Nucleus accumbens (tissue), 56 donors: ENCODE measurements around the gene KNL1.
A peak's percentile ranks its signal among the peaks of the same experiment; 100 is the strongest.

Experiments used
- DNase-seq, 56 donors: peaks; one replicate each; lab custom pipeline; 2025; lab: John Stamatoyannopoulos, UW

The KNL1 gene

GRCh38 chr15:40582726-40583246, 11.3 kb upstream of the KNL1 start:
- DNase-seq, result peak in 9 of 56 donors; percentile 3 to 23 (median 8)

- peak in 31 of 56 donors; percentile 2 to 61 (median 21) for DNase-seq
Observed at GRCh38 chr15:40584191-40584590, 9.9 kb upstream of the KNL1 start.

- no peak for DNase-seq
Observed at GRCh38 chr15:40590667-40591050, 3.4 kb upstream of the KNL1 start.

DNA sequence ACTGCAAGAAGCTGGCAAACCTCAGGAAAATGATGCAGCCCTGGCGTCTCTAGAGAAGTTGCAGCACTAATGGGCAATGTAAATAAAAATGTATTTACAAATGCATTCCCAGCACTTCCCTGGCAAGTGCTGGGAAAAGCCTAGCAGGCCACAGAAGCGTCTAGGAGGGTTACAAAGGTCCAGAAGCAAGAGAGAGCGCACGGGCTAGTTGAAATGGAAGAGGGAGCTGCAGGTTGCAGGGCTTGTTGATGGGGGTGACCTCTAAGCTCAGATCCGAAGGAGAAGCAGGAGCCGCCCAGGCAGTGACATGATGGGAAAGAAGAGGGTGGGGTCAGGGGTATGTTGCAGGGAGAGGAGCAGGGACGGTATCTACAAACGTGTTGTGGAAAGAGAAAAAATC, 2.7 kb upstream of the KNL1 start:
- DNase-seq, result no peak

DNA sequence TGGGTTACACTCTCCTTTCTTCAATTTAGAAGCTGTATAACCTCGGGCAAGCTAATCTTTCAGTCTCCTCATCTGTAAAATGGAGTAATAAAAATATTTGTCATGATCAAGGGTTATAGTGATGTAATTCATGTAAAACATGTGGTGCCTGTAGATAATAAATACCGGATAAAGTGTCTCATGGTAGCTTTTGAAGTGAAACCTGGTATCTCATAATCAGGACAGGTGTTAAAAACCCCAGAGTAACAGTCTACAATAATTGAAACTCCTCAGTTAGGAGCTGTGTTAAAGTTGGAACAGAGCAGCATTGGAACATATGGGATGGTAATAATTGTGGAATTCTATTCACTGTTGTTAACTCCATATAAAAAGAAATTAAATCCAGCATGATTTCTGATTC, 884 bp upstream of the KNL1 start:
- no peak for DNase-seq

DNA sequence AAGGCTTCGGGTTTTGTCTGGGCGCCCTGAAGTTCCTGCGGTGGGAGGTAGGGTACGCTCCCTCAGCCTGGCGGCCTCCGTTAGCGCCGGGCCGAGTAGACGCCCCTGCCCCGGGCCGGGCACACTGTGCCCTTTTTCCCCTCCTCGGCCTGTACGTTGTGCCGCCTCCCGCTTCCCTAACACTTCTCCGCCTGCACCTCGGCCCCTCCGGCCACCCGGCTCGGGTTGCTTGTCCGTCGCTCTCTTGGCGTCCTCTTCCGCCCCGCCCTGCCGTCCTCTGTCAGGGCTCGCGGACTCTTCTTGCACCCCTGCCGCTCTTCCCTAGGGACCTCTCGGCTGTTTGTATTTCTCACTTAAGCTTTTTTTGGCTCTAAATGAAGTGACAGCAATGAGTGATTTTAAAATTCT, 384 bp downstream of the KNL1 start:
- DNase-seq, result peak in 5 of 56 donors; percentile 19 to 32 (median 25)

GRCh38 chr15:40595219-40595618, 1.2 kb downstream of the KNL1 start:
- no peak for DNase-seq

DNA sequence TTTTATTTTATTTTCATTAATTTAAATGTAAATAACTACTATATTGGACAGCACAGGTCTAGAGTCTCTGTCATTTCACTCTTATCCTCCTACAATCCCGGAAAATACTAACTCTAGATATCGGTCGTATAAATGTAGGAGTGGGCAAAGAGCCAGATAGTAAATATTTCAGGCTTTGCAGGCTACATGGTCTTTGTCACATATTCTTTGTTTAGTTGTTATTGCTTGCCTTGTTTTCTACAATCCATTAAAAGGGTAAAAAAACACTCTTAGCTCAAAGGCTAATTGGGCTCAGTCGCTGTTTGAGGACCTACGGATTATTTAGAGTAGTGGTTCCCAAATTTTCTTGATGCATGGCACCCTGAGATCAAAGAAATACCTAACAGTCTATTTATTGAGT, 1.7 kb downstream of the KNL1 start:
- DNase-seq, result no peak

DNA sequence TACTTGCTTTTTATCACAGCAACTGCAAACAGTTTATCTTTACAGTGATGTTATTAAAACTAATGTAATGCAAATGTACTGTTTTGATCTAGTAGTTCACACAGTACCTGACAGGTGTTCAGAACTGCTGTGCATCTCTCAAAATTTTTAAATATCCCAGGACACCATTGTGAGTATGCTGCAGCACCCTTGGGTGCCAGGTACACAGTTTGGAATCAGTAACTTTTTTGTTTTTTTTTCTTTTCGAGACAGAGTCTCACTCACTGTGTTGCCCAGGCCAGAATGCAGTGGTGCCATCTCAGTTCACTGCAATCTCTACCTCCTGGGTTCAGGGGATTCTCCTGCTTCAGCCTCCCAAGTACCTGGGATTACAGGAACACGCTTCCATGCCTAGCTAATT, 3.0 kb downstream of the KNL1 start:
- no peak for DNase-seq

- no peak for DNase-seq
Observed at GRCh38 chr15:40598126-40598525, 4.1 kb downstream of the KNL1 start.

DNA sequence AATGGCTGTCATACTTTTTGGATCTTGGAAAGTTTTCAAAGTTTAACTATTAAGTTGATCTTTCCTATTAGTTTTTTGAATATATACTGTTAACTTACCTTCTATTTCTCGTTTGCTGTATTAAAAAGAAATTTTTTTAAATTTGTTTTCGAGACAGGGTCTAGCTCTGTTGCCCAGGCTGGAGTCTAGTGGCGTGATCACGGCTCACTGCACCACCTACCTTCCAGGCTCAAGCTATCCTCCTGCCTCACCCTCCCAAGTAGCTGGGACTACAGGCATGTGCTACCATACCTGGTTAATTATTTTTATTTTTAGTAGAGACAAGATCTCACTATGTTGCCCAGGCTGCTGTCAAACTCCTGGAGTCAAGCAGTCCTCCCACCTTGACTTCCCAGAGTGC, 4.6 kb downstream of the KNL1 start:
- DNase-seq, result no peak

GRCh38 chr15:40600956-40601355, 6.9 kb downstream of the KNL1 start:
- no peak for DNase-seq

DNA sequence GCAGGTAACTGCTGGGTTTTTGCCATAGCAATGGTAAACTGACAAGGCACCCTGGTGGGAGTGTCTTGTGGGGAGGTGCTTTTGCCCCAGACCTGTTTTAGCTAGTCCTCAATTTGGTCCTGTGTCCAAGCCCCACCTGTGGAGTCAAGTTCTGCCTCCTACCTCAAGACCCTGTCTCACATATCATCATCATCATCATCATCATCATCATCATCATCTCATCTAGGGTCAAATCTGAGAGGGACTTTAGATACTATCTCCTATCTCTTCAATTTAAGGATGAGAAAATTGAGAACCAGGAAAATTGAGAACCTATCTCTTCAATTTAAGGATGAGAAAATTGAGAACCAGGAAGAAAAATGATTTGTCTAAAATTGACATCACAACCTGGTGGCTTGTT, 9.9 kb downstream of the KNL1 start:
- no peak for DNase-seq

- no peak for DNase-seq
Observed at GRCh38 chr15:40613080-40613479, 19.0 kb downstream of the KNL1 start.

- DNase-seq, result no peak
Observed at GRCh38 chr15:40618023-40618422, 24.0 kb downstream of the KNL1 start.

DNA sequence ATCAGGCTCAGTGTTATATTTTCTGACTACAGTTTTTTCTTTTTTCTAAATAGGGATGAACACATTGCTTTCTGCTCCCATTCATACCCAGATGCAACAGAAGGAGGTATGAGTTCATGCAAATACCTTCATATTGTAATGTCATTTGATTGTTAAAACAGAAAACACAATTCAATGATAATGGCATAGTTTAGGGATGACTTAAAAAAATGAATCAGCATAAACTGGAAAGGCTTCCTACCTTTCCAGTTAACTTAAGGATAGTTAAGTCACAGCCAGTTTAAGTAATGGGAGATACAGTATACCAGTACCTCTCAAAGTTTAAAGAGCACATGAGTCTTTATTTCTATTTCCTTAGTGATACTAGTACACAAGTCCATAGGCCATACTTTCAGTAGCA, 24.9 kb downstream of the KNL1 start:
- DNase-seq, result no peak

DNA sequence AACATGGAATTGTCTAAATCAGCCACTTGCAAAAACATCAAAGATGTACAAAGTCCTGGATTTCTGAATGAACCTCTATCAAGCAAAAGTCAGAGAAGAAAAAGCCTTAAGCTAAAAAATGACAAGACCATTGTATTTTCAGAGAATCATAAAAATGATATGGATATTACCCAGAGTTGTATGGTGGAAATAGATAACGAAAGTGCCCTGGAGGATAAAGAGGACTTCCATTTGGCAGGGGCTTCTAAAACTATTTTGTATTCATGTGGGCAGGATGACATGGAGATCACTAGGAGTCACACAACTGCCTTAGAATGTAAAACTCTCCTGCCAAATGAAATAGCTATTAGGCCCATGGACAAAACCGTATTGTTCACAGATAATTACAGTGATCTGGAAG, 29.3 kb downstream of the KNL1 start:
- no peak for DNase-seq

DNA sequence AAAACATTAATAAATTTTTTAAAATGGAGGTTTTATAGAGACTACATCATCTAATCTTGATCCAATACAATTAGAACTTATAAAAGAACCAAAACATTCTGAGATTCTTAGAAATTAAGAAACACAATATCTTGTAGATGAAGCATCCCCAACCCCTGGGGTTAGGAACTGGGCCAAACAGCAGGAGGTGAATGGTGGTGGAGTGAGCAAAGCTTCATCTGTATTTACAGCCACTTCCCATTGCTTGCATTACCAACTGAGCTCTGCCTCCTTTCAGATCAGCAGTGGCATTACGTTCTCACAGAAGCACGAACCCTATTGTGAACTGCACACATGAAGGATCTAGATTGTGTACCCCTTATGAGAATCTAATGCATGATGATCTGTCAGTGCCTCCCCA, 36.3 kb downstream of the KNL1 start:
- no peak for DNase-seq

DNA sequence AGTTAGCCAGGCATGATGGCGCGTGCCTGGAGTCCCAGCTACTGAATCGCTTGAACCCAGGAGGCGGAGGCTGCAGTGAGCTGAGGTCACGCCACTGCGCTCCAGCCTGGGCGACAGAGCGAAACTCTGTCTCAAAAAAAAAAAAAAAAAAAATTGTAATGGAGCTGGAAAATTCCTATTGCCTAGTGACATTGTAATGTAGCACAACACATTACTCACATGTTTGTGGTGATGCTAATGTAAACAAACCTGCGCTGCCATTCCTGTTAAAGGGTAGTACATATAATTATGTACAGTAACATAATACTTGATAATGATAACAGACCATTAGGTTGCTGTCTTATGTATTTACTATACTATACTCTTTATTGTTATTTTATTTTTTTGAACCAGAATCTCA, 39.1 kb downstream of the KNL1 start:
- DNase-seq, result no peak

DNA sequence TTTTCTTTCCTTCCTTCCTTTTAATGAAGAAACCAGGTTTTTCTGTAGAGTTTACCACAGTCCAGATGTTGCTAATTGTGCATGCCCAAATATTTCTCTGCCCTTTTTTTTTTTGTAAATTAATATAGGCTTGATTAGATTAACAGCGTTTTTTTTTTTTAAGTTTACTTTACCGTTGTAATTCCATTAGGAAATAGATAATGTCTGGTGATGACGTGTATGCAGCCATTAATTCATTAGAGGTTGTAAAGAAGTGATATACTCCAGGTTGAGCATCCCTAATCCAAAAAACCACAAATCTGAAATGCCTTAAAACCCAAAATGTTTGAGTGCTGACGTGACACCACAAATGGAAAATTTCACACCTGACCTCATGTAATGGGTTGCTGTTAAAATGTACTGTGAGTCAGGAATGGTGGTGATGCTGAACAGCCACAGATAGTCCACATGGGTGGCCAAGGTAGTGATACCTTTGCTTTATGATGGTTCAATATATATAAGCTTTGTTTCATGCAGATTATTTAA, 43.2 kb downstream of the KNL1 start:
- DNase-seq, result no peak

DNA sequence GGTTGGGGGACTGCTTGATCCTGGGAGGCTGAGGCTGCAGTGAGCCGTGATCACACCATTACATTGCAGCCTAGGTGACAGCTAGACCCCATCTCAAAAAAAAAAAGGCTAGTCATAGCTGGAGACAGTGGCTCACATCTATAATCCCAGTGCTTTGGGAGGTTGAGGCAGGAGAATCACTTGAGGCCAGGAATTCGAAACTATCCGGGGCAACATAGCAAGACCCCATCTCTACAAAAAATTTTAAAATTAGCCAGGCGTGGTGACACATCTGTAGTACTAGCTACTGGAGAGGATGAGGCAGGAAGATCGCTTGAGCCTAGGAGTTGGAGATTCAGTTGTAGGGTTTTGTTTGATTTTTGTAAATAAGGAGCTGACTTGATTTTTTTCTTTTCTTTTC, 45.6 kb downstream of the KNL1 start:
- DNase-seq, result no peak

DNA sequence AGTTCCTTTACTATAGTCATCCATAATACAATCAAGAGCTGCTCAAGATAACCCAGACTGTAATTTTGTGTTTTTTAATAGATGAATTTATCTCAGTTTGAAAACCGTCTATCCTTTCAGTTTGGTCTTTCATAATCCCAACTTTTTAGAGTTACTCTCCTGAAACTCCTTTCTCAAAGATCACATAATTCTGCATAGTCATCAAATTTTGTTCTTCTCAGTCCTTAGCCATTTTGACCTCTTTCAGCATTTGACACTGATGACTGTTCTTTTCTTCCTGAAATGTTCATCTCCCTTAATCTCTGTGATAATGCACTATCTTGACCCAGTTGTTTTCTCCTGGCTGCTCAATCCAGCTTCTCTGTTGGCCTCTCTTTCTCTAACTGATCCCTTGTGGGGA, 53.5 kb downstream of the KNL1 start:
- no peak for DNase-seq

GRCh38 chr15:40650479-40650878, 56.4 kb downstream of the KNL1 start:
- no peak for DNase-seq
